Osteocyte (in vitro differentiated cells): ENCODE data around the gene HAX1. TPM values are rescaled to one million over a fixed set of nuclear protein-coding genes. Genes with fewer than 3 reads are reported as not detected.
A peak's percentile ranks its signal among the peaks of the same experiment; 100 is the strongest.
"Not testable (repeated sequence)": the region's sequence is repeated elsewhere in the genome, so short reads cannot be mapped to it uniquely, and the experiment has no call there.

Experiments
- DNase-seq: peaks from one replicate; pipeline ENCODE4 v3.0.0; 2021; ENCODE audit warnings: mixed read lengths; ENCODE audit not compliant: unreplicated experiment; ENCODE audit errors: extremely low spot score
- H3K27ac Mint-ChIP-seq: one replicate; pipeline ENCODE4 v1.8.0; 2021; ENCODE audit warnings: mild to moderate bottlenecking, mixed read lengths; ENCODE audit not compliant: unreplicated experiment
- H3K27me3 Mint-ChIP-seq: one replicate; pipeline ENCODE4 v1.8.0; 2021; ENCODE audit warnings: mixed read lengths; ENCODE audit not compliant: unreplicated experiment
- H3K36me3 Mint-ChIP-seq: one replicate; pipeline ENCODE4 v1.8.0; 2021; ENCODE audit warnings: mixed read lengths; ENCODE audit not compliant: unreplicated experiment
- H3K4me1 Mint-ChIP-seq: one replicate; pipeline ENCODE4 v1.8.0; 2021; ENCODE audit warnings: mixed read lengths; ENCODE audit not compliant: unreplicated experiment
- H3K4me3 Mint-ChIP-seq: one replicate; pipeline ENCODE4 v1.8.0; 2021; ENCODE audit warnings: mild to moderate bottlenecking, moderate library complexity, mixed read lengths; ENCODE audit not compliant: unreplicated experiment
- H3K9me3 Mint-ChIP-seq: one replicate; pipeline ENCODE4 v1.8.0; 2021; ENCODE audit warnings: mixed read lengths; ENCODE audit not compliant: unreplicated experiment
- total RNA-seq: library from RNA; stranded (reverse); gene quantifications from 2 replicates; pipeline ENCODE4 v1.2.1, GENCODE V29; 2021
- TF ChIP-seq, protein P1 (sequence below): fragments of 200-600 bp; sonication (generic); IDR thresholded peaks from 2 replicates; pipeline ENCODE4 v1.5.0; 2021; ENCODE audit warnings: antibody characterized with exemption, mild to moderate bottlenecking, moderate library complexity

HAX1 gene
- total RNA-seq, 1 donor from 2014 or later = 99.9 TPM

DNA sequence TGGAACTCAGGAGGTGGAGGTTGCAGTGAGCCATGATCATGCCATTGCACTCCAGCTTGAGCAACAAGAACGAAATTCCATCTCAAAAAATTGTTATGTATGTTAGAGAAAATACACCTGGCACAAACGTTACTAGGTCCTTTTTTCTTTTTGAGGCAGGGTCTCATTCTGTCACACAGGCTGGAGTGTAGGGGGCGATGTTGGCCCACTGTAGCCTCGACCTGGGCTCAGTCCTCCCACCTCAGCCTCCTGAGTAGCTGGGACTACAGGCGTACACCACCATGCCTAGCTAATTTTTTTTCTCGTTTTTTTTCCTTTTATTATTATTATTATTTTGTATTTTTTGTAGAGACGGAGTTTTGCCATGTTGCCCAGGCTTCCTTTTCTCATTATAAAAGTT lies 4.4 kb downstream of the HAX1 start:
- H3K27me3 Mint-ChIP-seq = no peaks in the 10 kb centered on the region
- H3K4me3 Mint-ChIP-seq = no peak overlapping the region
- no peaks in the 10 kb centered on the region for H3K9me3 Mint-ChIP-seq
- H3K4me1 Mint-ChIP-seq = peaks cover 23% of the 10 kb centered on the region
- TF ChIP-seq, protein P1, sequence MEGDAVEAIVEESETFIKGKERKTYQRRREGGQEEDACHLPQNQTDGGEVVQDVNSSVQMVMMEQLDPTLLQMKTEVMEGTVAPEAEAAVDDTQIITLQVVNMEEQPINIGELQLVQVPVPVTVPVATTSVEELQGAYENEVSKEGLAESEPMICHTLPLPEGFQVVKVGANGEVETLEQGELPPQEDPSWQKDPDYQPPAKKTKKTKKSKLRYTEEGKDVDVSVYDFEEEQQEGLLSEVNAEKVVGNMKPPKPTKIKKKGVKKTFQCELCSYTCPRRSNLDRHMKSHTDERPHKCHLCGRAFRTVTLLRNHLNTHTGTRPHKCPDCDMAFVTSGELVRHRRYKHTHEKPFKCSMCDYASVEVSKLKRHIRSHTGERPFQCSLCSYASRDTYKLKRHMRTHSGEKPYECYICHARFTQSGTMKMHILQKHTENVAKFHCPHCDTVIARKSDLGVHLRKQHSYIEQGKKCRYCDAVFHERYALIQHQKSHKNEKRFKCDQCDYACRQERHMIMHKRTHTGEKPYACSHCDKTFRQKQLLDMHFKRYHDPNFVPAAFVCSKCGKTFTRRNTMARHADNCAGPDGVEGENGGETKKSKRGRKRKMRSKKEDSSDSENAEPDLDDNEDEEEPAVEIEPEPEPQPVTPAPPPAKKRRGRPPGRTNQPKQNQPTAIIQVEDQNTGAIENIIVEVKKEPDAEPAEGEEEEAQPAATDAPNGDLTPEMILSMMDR = peak; percentile 41
- DNase-seq = no peak
- peaks cover 16% of the 10 kb centered on the region for H3K36me3 Mint-ChIP-seq
- H3K27ac Mint-ChIP-seq = no peak overlapping the region

DNA sequence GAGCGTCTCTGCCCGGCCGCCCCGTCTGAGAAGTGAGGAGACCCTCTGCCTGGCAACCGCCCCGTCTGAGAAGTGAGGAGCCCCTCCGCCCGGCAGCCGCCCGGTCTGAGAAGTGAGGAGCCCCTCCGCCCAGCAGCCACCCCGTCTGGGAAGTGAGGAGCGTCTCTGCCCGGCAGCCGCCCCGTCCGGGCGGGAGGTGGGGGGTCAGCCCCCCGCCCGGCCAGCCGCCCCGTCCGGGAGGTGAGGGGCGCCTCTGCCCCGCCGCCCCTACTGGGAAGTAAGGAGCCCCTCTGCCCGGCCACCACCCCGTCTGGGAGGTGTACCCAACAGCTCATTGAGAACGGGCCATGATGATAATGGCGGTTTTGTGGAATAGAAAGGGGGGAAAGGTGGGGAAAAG lies 15.2 kb downstream of the HAX1 start:
- not testable (repeated sequence) for H3K27ac Mint-ChIP-seq, H3K36me3 Mint-ChIP-seq, H3K9me3 Mint-ChIP-seq, DNase-seq, H3K4me3 Mint-ChIP-seq, H3K4me1 Mint-ChIP-seq
- H3K27me3 Mint-ChIP-seq = peaks cover 10% of the 10 kb centered on the region

DNA sequence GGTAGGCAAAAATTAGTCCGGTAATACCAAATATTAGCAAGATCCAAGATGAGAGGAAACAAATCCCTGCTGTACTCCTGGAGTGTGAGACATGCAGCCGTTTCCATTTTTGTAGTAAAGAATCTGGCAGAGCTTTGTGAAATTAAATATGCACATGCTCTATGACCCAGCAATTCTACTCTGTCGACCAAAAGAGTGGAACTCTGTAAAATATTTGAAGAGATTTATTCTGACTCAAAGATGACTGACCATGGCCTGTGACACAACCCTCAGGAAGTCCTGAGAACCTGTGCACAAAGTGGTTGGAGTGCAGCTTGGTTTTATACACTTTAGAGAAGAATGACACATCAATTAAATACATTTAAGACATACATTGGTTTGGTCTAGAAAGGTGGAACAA lies 16.2 kb downstream of the HAX1 start:
- DNase-seq = no peak
- Mint-ChIP-seq H3K9me3 (no peaks in the 10 kb centered on the region), H3K27me3 (peaks cover 10% of the 10 kb centered on the region), H3K27ac (no peak overlapping the region), H3K4me1 (no peaks in the 10 kb centered on the region), H3K4me3 (no peak overlapping the region), H3K36me3 (no peaks in the 10 kb centered on the region)
- TF ChIP-seq, protein P1 = no peak

DNA sequence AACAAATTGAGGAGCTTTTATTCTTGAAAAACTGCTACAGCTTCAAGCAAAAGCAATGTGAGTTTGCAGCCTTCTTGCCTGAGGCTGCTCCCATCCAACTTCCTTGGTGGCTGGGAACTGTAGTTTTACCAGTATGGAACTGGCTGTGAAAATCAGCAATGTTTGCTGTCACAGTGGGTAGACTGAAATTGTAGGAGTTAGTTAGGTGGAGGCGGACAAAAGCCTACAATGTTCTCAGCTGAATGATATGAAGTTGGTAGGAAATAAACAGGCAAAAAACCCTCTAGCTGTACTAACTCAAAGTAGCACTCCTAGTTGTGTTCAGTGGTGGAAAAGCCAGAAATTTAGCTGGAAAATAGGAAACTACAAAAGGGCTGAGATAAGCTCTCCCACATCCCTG lies 18.5 kb downstream of the HAX1 start:
- H3K36me3 Mint-ChIP-seq = peaks cover 4% of the 10 kb centered on the region
- H3K27ac Mint-ChIP-seq = no peak overlapping the region
- peaks cover 10% of the 10 kb centered on the region for H3K27me3 Mint-ChIP-seq
- DNase-seq = no peak
- no peak overlapping the region for H3K4me3 Mint-ChIP-seq
- H3K4me1 Mint-ChIP-seq = no peaks in the 10 kb centered on the region
- TF ChIP-seq, protein P1 = no peak
- H3K9me3 Mint-ChIP-seq = no peaks in the 10 kb centered on the region

DNA sequence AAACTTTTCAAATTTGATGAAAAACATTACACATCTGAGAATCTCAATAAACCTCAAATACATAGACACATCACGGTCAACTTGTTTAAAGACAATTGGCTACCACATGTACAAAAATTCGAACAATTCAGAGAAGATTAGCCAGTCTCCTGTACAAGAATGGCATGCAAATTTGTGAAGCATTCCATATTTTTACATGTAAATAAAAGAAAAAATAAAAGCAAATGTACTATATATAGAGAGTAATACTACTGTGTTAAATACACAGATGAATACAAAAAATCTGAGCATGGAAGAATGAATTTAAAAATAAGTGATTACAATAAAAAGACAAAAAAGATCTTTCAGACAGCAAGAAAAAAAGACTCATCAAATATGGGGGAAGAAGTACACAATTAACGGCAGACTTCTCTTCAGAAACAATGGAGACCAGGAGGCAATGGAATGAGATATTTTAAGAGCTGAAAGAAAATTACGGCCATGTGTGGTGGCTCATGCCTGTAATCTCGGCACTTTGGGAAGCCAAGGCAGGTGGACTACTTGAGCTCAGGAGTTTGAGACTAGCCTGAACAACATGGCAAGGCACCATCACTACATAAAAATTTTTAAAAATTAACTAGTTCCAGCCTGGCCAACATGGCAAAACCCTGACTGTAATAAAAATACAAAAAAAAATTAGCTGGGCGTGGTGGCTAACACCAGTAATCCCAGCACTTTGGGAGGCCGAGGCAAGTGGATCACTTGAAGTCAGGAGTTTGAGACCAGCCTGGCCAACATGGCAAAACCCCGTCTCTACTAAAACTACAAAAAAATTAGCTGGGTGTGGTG lies 23.2 kb downstream of the HAX1 start:
- no peak for DNase-seq
- Mint-ChIP-seq H3K4me1 (no peaks in the 10 kb centered on the region), H3K4me3 (no peak overlapping the region), H3K27me3 (peaks cover 9% of the 10 kb centered on the region), H3K27ac (no peak overlapping the region), H3K9me3 (peaks cover 9% of the 10 kb centered on the region), H3K36me3 (peaks cover 4% of the 10 kb centered on the region)
- TF ChIP-seq, protein P1 = no peak
